HEK293 (cell line): ENCODE data around the gene SETD2.

Experiments
- CTCF ChIA-PET: fragments of 350-600 bp; formaldehyde crosslinking; extraction: SDS; loops from one replicate; lab custom pipeline; 2021; ENCODE audit warnings: antibody characterized with exemption; lab: Yijun Ruan, JAX
- POLR2A ChIA-PET: fragments of 300-600 bp; formaldehyde crosslinking; extraction: SDS; loops from one replicate; lab custom pipeline; 2020; ENCODE audit warnings: antibody characterized with exemption, inconsistent platforms; lab: Yijun Ruan, JAX
- H3K27ac ChIP-seq: fragments of 200-500 bp; sonication (Bioruptor generic); 2 replicates; pipeline ENCODE4 v1.5.1; 2014; ENCODE audit warnings: low read depth, low read length, control low read depth, inconsistent platforms; ENCODE audit errors: extremely low read depth
- H3K36me3 ChIP-seq, 2 experiments: fragments of 200-500 bp in 1 of 2; sonication (Bioruptor generic) in 1 of 2; 1 replicate in 1 of 2; 2 replicates in 1 of 2; pipeline ENCODE4 v1.5.1; 2014 to 2017; ENCODE audit warnings: inconsistent platforms in 2 of 2, low read length in 2 of 2; ENCODE audit not compliant: control insufficient read depth in 2 of 2, insufficient read depth in 1 of 2
- H3K4me1 ChIP-seq: fragments of 200-500 bp; sonication (Bioruptor generic); 2 replicates; pipeline ENCODE4 v1.5.1; 2014; ENCODE audit warnings: mild to moderate bottlenecking, low read length, inconsistent platforms; ENCODE audit not compliant: control insufficient read depth, insufficient read depth
- H3K4me3 ChIP-seq: 2 replicates; pipeline ENCODE4 v1.5.1; 2011; ENCODE audit warnings: low read depth, mild to moderate bottlenecking, control low read depth, low read length, moderate library complexity
- H3K9me3 ChIP-seq: fragments of 200-500 bp; sonication (Bioruptor generic); 2 replicates; pipeline ENCODE4 v1.5.1; 2014; ENCODE audit warnings: low read depth, low read length, inconsistent platforms; ENCODE audit not compliant: control insufficient read depth, insufficient read depth
- MYNN ChIP-seq: fragments of 450-650 bp; formaldehyde crosslinking; IDR thresholded peaks from 2 replicates; pipeline ENCODE4 v1.5.1; 2016; ENCODE audit warnings: missing biosample characterization, missing genetic modification characterization, borderline replicate concordance
- SP7 ChIP-seq: fragments of 450-650 bp; formaldehyde crosslinking; IDR thresholded peaks from 2 replicates; pipeline ENCODE4 v1.5.1; 2016; ENCODE audit warnings: missing biosample characterization, missing genetic modification characterization
- WT1 ChIP-seq: fragments of 450-650 bp; formaldehyde crosslinking; IDR thresholded peaks from 2 replicates; pipeline ENCODE4 v1.5.1; 2016; ENCODE audit warnings: missing biosample characterization, missing genetic modification characterization
- ZBTB11 ChIP-seq: fragments of 450-650 bp; formaldehyde crosslinking; conservative IDR thresholded peaks from 2 replicates; pipeline ENCODE4 v1.5.1; 2016; ENCODE audit warnings: low read depth, missing biosample characterization, missing genetic modification characterization
- ZNF184 ChIP-seq: fragments of 450-650 bp; IDR thresholded peaks from 2 replicates; pipeline ENCODE4 v1.5.1; 2018; ENCODE audit warnings: missing biosample characterization, mild to moderate bottlenecking, missing genetic modification characterization
- ZNF292 ChIP-seq: fragments of 450-650 bp; formaldehyde crosslinking; IDR thresholded peaks from 2 replicates; pipeline ENCODE4 v1.5.1; 2016; ENCODE audit warnings: low read depth, missing biosample characterization, missing genetic modification characterization, borderline replicate concordance
- ZNF324 ChIP-seq: fragments of 450-650 bp; formaldehyde crosslinking; IDR thresholded peaks from 2 replicates; pipeline ENCODE4 v1.5.1; 2016; ENCODE audit warnings: missing biosample characterization, missing genetic modification characterization
- ZNF433 ChIP-seq: fragments of 450-650 bp; formaldehyde crosslinking; IDR thresholded peaks from 2 replicates; pipeline ENCODE4 v1.5.1; 2016; ENCODE audit warnings: missing biosample characterization, missing genetic modification characterization, low read depth
- ZNF514 ChIP-seq: fragments of 450-650 bp; formaldehyde crosslinking; IDR thresholded peaks from 2 replicates; pipeline ENCODE4 v1.5.1; 2016; ENCODE audit warnings: missing biosample characterization, missing genetic modification characterization
- ZNF548 ChIP-seq: fragments of 450-650 bp; formaldehyde crosslinking; IDR thresholded peaks from 2 replicates; pipeline ENCODE4 v1.5.1; 2016; ENCODE audit warnings: missing biosample characterization, missing genetic modification characterization
- ZNF555 ChIP-seq: fragments of 450-650 bp; formaldehyde crosslinking; conservative IDR thresholded peaks from 2 replicates; pipeline ENCODE4 v1.5.1; 2017; ENCODE audit warnings: missing biosample characterization, mild to moderate bottlenecking, missing genetic modification characterization, inconsistent platforms
- ZNF585B ChIP-seq: fragments of 450-650 bp; formaldehyde crosslinking; IDR thresholded peaks from 2 replicates; pipeline ENCODE4 v1.5.1; 2016; ENCODE audit warnings: missing biosample characterization, missing genetic modification characterization
- TF ChIP-seq, protein P1 (sequence below): fragments of 450-650 bp; formaldehyde crosslinking; IDR thresholded peaks from 2 replicates; pipeline ENCODE4 v1.5.1; 2016; ENCODE audit warnings: missing biosample characterization, missing genetic modification characterization

SETD2 gene

DNA sequence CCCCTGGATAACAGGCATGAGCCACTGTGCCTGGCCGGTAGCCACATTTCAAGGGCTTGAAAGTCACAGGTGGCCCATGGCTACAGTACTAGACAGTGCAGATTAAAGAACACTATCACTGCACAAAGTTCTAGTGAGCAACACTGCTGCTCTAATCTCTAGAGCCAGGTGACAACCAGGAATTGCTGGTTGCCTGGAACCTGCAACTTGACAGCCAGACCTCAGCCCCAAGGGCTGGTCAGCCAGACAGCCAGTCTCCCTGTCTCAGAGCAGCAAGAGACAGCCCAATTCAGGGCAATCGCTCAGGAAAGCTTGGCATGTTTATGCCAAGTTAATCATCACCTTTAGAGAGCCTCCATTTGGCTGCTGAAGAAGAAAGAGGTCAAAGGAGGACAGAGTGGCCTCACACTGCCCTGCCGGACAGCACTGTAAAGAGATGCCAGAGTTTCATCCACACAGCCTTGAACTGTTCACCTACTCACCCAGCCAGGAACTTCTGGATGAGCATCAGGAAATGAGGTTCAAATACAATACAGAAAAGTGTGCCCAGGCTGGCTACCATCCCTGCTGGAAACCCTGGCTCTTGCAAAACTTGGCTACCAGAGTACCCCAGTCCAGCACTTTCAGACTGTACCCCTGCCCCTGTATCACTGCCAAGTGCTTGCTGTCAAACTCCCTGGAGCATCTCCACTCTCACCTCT is 193.4 kb downstream of the SETD2 start:
- Histone ChIP-seq H3K4me1 (no peaks in the 10 kb centered on the region), H3K9me3 (no peaks in the 10 kb centered on the region), H3K27ac (no peak overlapping the region), H3K36me3 (peaks cover 0 to 52% of the 10 kb centered on the region in 2 experiments; a peak in 1 of 3 replicates)
- ChIA-PET POLR2A (no interaction called here), CTCF (no interaction called here)
- no peak for TF ChIP-seq ZNF184
- TF ChIP-seq, protein P1, sequence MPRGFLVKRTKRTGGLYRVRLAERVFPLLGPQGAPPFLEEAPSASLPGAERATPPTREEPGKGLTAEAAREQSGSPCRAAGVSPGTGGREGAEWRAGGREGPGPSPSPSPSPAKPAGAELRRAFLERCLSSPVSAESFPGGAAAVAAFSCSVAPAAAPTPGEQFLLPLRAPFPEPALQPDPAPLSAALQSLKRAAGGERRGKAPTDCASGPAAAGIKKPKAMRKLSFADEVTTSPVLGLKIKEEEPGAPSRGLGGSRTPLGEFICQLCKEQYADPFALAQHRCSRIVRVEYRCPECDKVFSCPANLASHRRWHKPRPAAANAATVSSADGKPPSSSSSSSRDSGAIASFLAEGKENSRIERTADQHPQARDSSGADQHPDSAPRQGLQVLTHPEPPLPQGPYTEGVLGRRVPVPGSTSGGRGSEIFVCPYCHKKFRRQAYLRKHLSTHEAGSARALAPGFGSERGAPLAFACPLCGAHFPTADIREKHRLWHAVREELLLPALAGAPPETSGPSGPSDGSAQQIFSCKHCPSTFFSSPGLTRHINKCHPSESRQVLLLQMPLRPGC (tag by site-specific recombination) = no peak
- TF ChIP-seq ZBTB11 (tag by site-specific recombination) = no peak
- no peak for TF ChIP-seq ZNF585B (tag by site-specific recombination)
- no peak for TF ChIP-seq ZNF324 (tag by site-specific recombination)
- TF ChIP-seq ZNF292 (tag by site-specific recombination) = no peak
- TF ChIP-seq, all 188 proteins: peak for 0
- no peak overlapping the region for H3K4me3 ChIP-seq

GRCh38 chr3:46968783-46969428 is 195.0 kb downstream of the SETD2 start:
- CTCF ChIA-PET = interaction anchor here (0.6 kb wide), 1 partner anchor 285 kb away, joined by 3 read pairs; no protein-coding TSS in a partner anchor
- TF ChIP-seq MYNN (tag by site-specific recombination) (no peak), ZNF433 (tag by site-specific recombination) (no peak), ZNF555 (no peak), WT1 (tag by site-specific recombination) (peak; percentile 53; the same call in 1 of the 2 replicates)
- TF ChIP-seq, all 188 proteins: peak for 1
- Histone ChIP-seq H3K4me3 (no peak overlapping the region), H3K27ac (no peak overlapping the region), H3K36me3 (peaks cover 0 to 47% of the 10 kb centered on the region in 2 experiments; a peak in 1 of 3 replicates), H3K4me1 (no peaks in the 10 kb centered on the region), H3K9me3 (no peaks in the 10 kb centered on the region)
- POLR2A ChIA-PET = no interaction called here

DNA sequence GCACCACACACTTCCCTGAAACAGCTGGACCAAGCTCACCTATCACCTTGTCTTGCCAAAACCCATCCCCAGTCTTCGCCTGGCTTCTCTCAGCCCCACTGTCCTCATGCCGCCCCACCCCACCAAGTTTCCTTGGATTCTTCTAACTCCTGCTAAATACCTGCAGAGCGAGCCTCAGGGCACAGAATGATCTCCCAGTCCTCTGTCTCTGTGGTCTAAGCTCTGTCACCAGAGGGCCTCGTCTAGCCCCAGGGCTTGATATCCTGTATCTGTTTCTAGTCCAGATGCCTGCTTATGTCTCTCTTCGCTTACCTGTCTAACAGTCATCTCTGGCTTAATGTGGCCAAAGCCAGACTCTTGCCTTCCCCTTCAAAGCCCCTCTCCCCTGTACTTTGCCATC is 197.1 kb downstream of the SETD2 start:
- POLR2A ChIA-PET = interaction anchor here (1.2 kb wide), 1 partner anchor 10 kb away, joined by 7 read pairs; the partner anchor contains the start of gene CCDC12
- Histone ChIP-seq H3K4me1 (no peaks in the 10 kb centered on the region), H3K9me3 (no peaks in the 10 kb centered on the region), H3K36me3 (peaks cover 0 to 51% of the 10 kb centered on the region in 2 experiments; a peak in 1 of 3 replicates), H3K27ac (no peak overlapping the region), H3K4me3 (no peak overlapping the region)
- CTCF ChIA-PET = interaction anchor here (0.5 to 0.8 kb wide), 2 partner anchors 31 to 106 kb away, joined by 3 to 4 read pairs; no protein-coding TSS in a partner anchor
- TF ChIP-seq ZNF514 (no peak), ZNF548 (tag by site-specific recombination) (no peak), SP7 (tag by site-specific recombination) (no peak)
